ENCODE results near the gene DCC.

GRCh38 chr18:53117851-53118250, 777.9 kb downstream of the DCC start:
- TF ChIP-seq GATA1 (IDR thresholded peaks at IDR 0.05; ENCODE audit: low read depth, low read length) (no peak), POLR2A (IDR thresholded peaks at IDR 0.05; ENCODE audit: low read length) (no peak)
